ENCODE data around the gene CHRDL2. TPM values are rescaled to one million over a fixed set of nuclear protein-coding genes. Genes with fewer than 3 reads are reported as not detected.

Gene CHRDL2
- total RNA-seq, 4 donors from 2014 or later: not detected

- no peak for TF ChIP-seq CTCF (IDR thresholded peaks at IDR 0.05)
- TF ChIP-seq POLR2A (IDR thresholded peaks at IDR 0.05): no peak
- WGBS, 2 donors: 85 to 100% methylated on average over 3 of the region's 3 CpGs
- no peak for DNase-seq (ENCODE audit: low spot score in 2 of 2)
- intact Hi-C loops (cut with DNase I; ENCODE audit: low total_unique reads): loop anchor here (10.0 kb wide), 1 partner anchor 87 kb away; no protein-coding TSS in a partner anchor
- H3K4me3 ChIP-seq (ENCODE audit: low read depth, poor library complexity, severe bottlenecking): no peak overlapping the region
Observed at GRCh38 chr11:74721479-74721835, 9.8 kb downstream of the CHRDL2 start.

GRCh38 chr11:74720596-74721478 lies 10.4 kb downstream of the CHRDL2 start:
- H3K4me3 ChIP-seq (ENCODE audit: low read depth, poor library complexity, severe bottlenecking): no peak overlapping the region
- TF ChIP-seq POLR2A (IDR thresholded peaks at IDR 0.05) (no peak), CTCF (IDR thresholded peaks at IDR 0.05) (no peak)
- intact Hi-C loops (cut with DNase I; ENCODE audit: low total_unique reads): loop anchor here (10.0 kb wide), 1 partner anchor 86 kb away; no protein-coding TSS in a partner anchor
- no peak for DNase-seq (ENCODE audit: low spot score in 2 of 2)
- WGBS, 2 donors: 69 to 72% methylated on average over 17 of the region's 17 CpGs

GRCh38 chr11:74719011-74719410 lies 12.2 kb downstream of the CHRDL2 start:
- intact Hi-C loops (cut with DNase I; ENCODE audit: low total_unique reads): no loop called here
- H3K4me3 ChIP-seq (ENCODE audit: low read depth, poor library complexity, severe bottlenecking): no peak overlapping the region
- WGBS, 2 donors: 84 to 97% methylated on average over 5 of the region's 5 CpGs
- DNase-seq (ENCODE audit: low spot score in 2 of 2): no peak
- TF ChIP-seq CTCF (IDR thresholded peaks at IDR 0.05) (no peak), POLR2A (IDR thresholded peaks at IDR 0.05) (no peak)

GRCh38 chr11:74717221-74717969 lies 13.8 kb downstream of the CHRDL2 start:
- H3K4me3 ChIP-seq (ENCODE audit: low read depth, poor library complexity, severe bottlenecking): no peak overlapping the region
- DNase-seq (ENCODE audit: low spot score in 2 of 2): no peak
- TF ChIP-seq POLR2A (IDR thresholded peaks at IDR 0.05): no peak
- WGBS, 2 donors: 80 to 90% methylated on average over 5 of the region's 5 CpGs
- intact Hi-C loops (cut with DNase I; ENCODE audit: low total_unique reads): no loop called here

GRCh38 chr11:74714904-74715303 lies 16.3 kb downstream of the CHRDL2 start:
- 93 to 95% methylated on average over 7 of the region's 7 CpGs for WGBS, 2 donors
- DNase-seq (ENCODE audit: low spot score in 2 of 2): no peak
- intact Hi-C loops (cut with DNase I; ENCODE audit: low total_unique reads): no loop called here
- TF ChIP-seq POLR2A (IDR thresholded peaks at IDR 0.05) (no peak), CTCF (IDR thresholded peaks at IDR 0.05) (no peak)
- H3K4me3 ChIP-seq (ENCODE audit: low read depth, poor library complexity, severe bottlenecking): no peak overlapping the region

- intact Hi-C loops (cut with DNase I; ENCODE audit: low total_unique reads): no loop called here
- no peak for DNase-seq (ENCODE audit: low spot score in 2 of 2)
- 81 to 91% methylated on average over 4 of the region's 4 CpGs for WGBS, 2 donors
- no peak for TF ChIP-seq POLR2A (IDR thresholded peaks at IDR 0.05)
- no peak for TF ChIP-seq CTCF (IDR thresholded peaks at IDR 0.05)
- no peak overlapping the region for H3K4me3 ChIP-seq (ENCODE audit: low read depth, poor library complexity, severe bottlenecking)
Observed at GRCh38 chr11:74713686-74714085, 17.5 kb downstream of the CHRDL2 start.
